HCT116 (cell line): ENCODE measurements around the gene LIN28A.

Source experiments
- CBX3 ChIP-seq: IDR thresholded peaks from 2 replicates; pipeline ENCODE4 v1.6.1; 2012; ENCODE audit warnings: low read depth
- EZH2 ChIP-seq: fragments of 200-600 bp; sonication (generic); IDR thresholded peaks from 2 replicates; pipeline ENCODE4 v1.6.1; 2017; ENCODE audit warnings: antibody characterized with exemption, mixed run types
- SIN3A ChIP-seq: IDR thresholded peaks from 2 replicates; pipeline ENCODE4 v1.6.1; 2012; ENCODE audit warnings: low read depth
- TF ChIP-seq, protein P1 (sequence below), 3 experiments: fragments of 200-600 bp in 1 of 3; sonication (generic) in 1 of 3; IDR thresholded peaks in 2 of 3; conservative IDR thresholded peaks in 1 of 3; 2 replicates each; pipeline ENCODE4 v1.5.1; 2012 to 2017; ENCODE audit warnings: low read depth in 2 of 3, low read length in 2 of 3, antibody characterized with exemption in 1 of 3, borderline replicate concordance in 1 of 3, control low read depth in 1 of 3, mild to moderate bottlenecking in 1 of 3, mixed read lengths in 1 of 3, mixed run types in 1 of 3, moderate library complexity in 1 of 3; ENCODE audit not compliant: insufficient read depth in 1 of 3

DNA sequence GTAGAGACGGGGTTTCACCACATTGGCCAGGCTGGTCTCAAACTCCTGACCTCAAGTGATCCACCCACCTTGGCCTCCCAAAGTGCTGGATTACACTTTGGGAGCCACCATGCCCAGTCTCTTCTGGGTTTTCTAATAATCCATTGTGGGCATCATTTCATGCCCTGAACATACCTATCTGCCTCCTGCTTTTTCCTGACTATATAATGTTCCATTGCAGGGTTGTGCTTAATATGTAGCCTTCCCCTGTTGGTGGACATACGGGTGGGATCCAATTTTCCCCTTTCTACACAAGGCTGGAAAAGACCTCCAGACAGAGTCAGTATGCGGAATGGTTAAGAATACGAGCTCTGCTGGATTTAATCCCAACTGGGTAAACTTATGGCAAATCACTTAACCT lies 34.6 kb upstream of the LIN28A start:
- TF ChIP-seq, protein P1, sequence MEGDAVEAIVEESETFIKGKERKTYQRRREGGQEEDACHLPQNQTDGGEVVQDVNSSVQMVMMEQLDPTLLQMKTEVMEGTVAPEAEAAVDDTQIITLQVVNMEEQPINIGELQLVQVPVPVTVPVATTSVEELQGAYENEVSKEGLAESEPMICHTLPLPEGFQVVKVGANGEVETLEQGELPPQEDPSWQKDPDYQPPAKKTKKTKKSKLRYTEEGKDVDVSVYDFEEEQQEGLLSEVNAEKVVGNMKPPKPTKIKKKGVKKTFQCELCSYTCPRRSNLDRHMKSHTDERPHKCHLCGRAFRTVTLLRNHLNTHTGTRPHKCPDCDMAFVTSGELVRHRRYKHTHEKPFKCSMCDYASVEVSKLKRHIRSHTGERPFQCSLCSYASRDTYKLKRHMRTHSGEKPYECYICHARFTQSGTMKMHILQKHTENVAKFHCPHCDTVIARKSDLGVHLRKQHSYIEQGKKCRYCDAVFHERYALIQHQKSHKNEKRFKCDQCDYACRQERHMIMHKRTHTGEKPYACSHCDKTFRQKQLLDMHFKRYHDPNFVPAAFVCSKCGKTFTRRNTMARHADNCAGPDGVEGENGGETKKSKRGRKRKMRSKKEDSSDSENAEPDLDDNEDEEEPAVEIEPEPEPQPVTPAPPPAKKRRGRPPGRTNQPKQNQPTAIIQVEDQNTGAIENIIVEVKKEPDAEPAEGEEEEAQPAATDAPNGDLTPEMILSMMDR (IDR thresholded peaks at IDR 0.05 in 2 of 3, conservative IDR thresholded peaks at IDR 0.05 in 1 of 3; ENCODE audit: borderline replicate concordance in 1 of 3, insufficient read depth in 1 of 3, low read depth in 2 of 3, low read length in 2 of 3) = no peak
- TF ChIP-seq CBX3 = no peak
- no peak for TF ChIP-seq SIN3A
- no peak for TF ChIP-seq EZH2
